Neural cell (in vitro differentiated cells): ENCODE results near the gene B3GALT6. TPM values are rescaled to one million over a fixed set of nuclear protein-coding genes. Genes with fewer than 3 reads are reported as not detected.

ENCODE experiments used
- H2AFZ ChIP-seq: fragments of 200-600, 300-800 bp; sonication (generic), shearing (Covaris generic); 2 replicates; pipeline ENCODE4 v1.6.0; 2014; ENCODE audit warnings: low read depth, mild to moderate bottlenecking, antibody characterized with exemption, low read length, moderate library complexity
- H3F3A ChIP-seq: fragments of 200-600 bp; shearing (Covaris generic); 2 replicates; pipeline ENCODE4 v1.6.1; 2016; ENCODE audit warnings: mild to moderate bottlenecking, moderate library complexity, mixed read lengths, antibody characterized with exemption, low read length; ENCODE audit not compliant: insufficient read depth, poor library complexity, severe bottlenecking
- H3K27ac ChIP-seq: fragments of 200-600, 300-800 bp; sonication (generic), shearing (Covaris generic); 2 replicates; pipeline ENCODE4 v1.5.1; 2014; ENCODE audit warnings: mild to moderate bottlenecking, low read length, moderate library complexity
- H3K27me3 ChIP-seq: fragments of 300-800, 200-600 bp; sonication (generic), shearing (Covaris generic); 2 replicates; pipeline ENCODE4 v1.6.0; 2014; ENCODE audit warnings: mild to moderate bottlenecking, low read depth, low read length, moderate library complexity; ENCODE audit not compliant: insufficient read depth
- H3K36me3 ChIP-seq: fragments of 300-800, 200-600 bp; sonication (generic), shearing (Covaris generic); 2 replicates; pipeline ENCODE4 v1.5.1; 2014; ENCODE audit warnings: mild to moderate bottlenecking, antibody characterized with exemption, low read length, moderate library complexity; ENCODE audit not compliant: insufficient read depth
- H3K4me2 ChIP-seq: fragments of 300-800, 200-600 bp; sonication (generic), shearing (Covaris generic); 2 replicates; pipeline ENCODE4 v1.6.0; 2014; ENCODE audit warnings: mild to moderate bottlenecking, low read length
- H3K4me3 ChIP-seq: fragments of 300-800, 200-600 bp; sonication (generic), shearing (Covaris generic); 2 replicates; pipeline ENCODE4 v1.5.1; 2014; ENCODE audit warnings: mild to moderate bottlenecking, low read length, moderate library complexity
- H3K79me2 ChIP-seq: fragments of 200-600 bp; shearing (Covaris generic); replicated peaks from 2 replicates; pipeline ENCODE4 v1.6.0; 2014; ENCODE audit warnings: mild to moderate bottlenecking, low read length, moderate library complexity; ENCODE audit not compliant: insufficient read depth
- H3K9ac ChIP-seq: fragments of 300-800, 200-600 bp; sonication (generic), shearing (Covaris generic); 2 replicates; pipeline ENCODE4 v1.6.1; 2016; ENCODE audit warnings: mild to moderate bottlenecking, low read length, mixed read lengths
- H3K9me2 ChIP-seq: fragments of 200-600 bp; shearing (Covaris generic); 2 replicates; pipeline ENCODE4 v1.6.1; 2016; ENCODE audit warnings: mild to moderate bottlenecking, low read length, mixed read lengths; ENCODE audit not compliant: insufficient read depth
- H3K9me3 ChIP-seq: fragments of 200-600, 300-800 bp; sonication (generic), shearing (Covaris generic); 2 replicates; pipeline ENCODE4 v1.6.1; 2016; ENCODE audit warnings: mild to moderate bottlenecking, mixed run types, low read length, moderate library complexity, mixed read lengths
- H4K20me1 ChIP-seq: fragments of 200-600 bp; shearing (Covaris generic); 2 replicates; pipeline ENCODE4 v1.6.1; 2016; ENCODE audit warnings: mild to moderate bottlenecking, mixed run types; ENCODE audit not compliant: insufficient read depth
- EP300 ChIP-seq: fragments of 450-650 bp; conservative IDR thresholded peaks from 2 replicates; pipeline ENCODE4 v1.6.1; 2014; ENCODE audit warnings: antibody characterized with exemption, mild to moderate bottlenecking, moderate library complexity; ENCODE audit not compliant: poor library complexity, severe bottlenecking
- EZH2 ChIP-seq: fragments of 200-600, 300-800 bp; shearing (Covaris generic), sonication (generic); IDR thresholded peaks from 2 replicates; pipeline ENCODE4 v1.6.1; 2014; ENCODE audit warnings: antibody characterized with exemption, low read length, borderline replicate concordance, mild to moderate bottlenecking; ENCODE audit not compliant: insufficient read depth, poor library complexity, severe bottlenecking
- MXI1 ChIP-seq: fragments of 450-650 bp; conservative IDR thresholded peaks from 2 replicates; pipeline ENCODE4 v1.6.1; 2014; ENCODE audit warnings: antibody characterized with exemption, mild to moderate bottlenecking; ENCODE audit not compliant: poor library complexity, severe bottlenecking
- POLR2AphosphoS5 ChIP-seq: IDR thresholded peaks from 2 replicates; pipeline ENCODE4 v1.6.1; 2012
- RAD21 ChIP-seq: fragments of 450-650 bp; conservative IDR thresholded peaks from 2 replicates; pipeline ENCODE4 v1.6.1; 2014; ENCODE audit warnings: antibody characterized with exemption, mild to moderate bottlenecking, moderate library complexity
- SMC3 ChIP-seq: fragments of 450-650 bp; conservative IDR thresholded peaks from 2 replicates; pipeline ENCODE4 v1.6.1; 2014; ENCODE audit warnings: antibody characterized with exemption, mild to moderate bottlenecking, moderate library complexity; ENCODE audit not compliant: poor library complexity
- TAF1 ChIP-seq: IDR thresholded peaks from 2 replicates; pipeline ENCODE4 v1.6.1; 2012; ENCODE audit warnings: low read depth
- polyA plus RNA-seq: library from polyadenylated mRNA; depleted of rRNA; stranded (reverse); fragments of >200 nt; gene quantifications from 2 replicates; pipeline ENCODE4 v1.2.3, GENCODE V29; 2014
- TF ChIP-seq, protein P1 (sequence below): IDR thresholded peaks from 2 replicates; pipeline ENCODE4 v1.6.1; 2012; ENCODE audit warnings: borderline replicate concordance
- TF ChIP-seq, protein P2 (sequence below): fragments of 450-650 bp; IDR thresholded peaks from 2 replicates; pipeline ENCODE4 v1.5.1; 2014; ENCODE audit warnings: antibody characterized with exemption, mild to moderate bottlenecking, moderate library complexity; ENCODE audit not compliant: poor library complexity, severe bottlenecking

B3GALT6 gene
- polyA plus RNA-seq, 1 donor from 2014 or later = 46.5 TPM

GRCh38 chr1:1183221-1183747 lies 48.8 kb upstream of the B3GALT6 start:
- Histone ChIP-seq H3K79me2 (no peaks in the 10 kb centered on the region), H3K4me3 (no peak overlapping the region), H3F3A (no peaks in the 10 kb centered on the region), H3K4me2 (no peak overlapping the region), H2AFZ (no peak overlapping the region), H3K9me3 (no peaks in the 10 kb centered on the region), H3K36me3 (no peaks in the 10 kb centered on the region), H4K20me1 (no peaks in the 10 kb centered on the region), H3K9me2 (no peaks in the 10 kb centered on the region), H3K27me3 (no peaks in the 10 kb centered on the region), H3K27ac (no peak overlapping the region), H3K9ac (no peak overlapping the region)
- no peak for TF ChIP-seq RAD21
- TF ChIP-seq TAF1 = no peak
- TF ChIP-seq POLR2AphosphoS5 = no peak
- TF ChIP-seq MXI1 = no peak
- TF ChIP-seq, protein P1, sequence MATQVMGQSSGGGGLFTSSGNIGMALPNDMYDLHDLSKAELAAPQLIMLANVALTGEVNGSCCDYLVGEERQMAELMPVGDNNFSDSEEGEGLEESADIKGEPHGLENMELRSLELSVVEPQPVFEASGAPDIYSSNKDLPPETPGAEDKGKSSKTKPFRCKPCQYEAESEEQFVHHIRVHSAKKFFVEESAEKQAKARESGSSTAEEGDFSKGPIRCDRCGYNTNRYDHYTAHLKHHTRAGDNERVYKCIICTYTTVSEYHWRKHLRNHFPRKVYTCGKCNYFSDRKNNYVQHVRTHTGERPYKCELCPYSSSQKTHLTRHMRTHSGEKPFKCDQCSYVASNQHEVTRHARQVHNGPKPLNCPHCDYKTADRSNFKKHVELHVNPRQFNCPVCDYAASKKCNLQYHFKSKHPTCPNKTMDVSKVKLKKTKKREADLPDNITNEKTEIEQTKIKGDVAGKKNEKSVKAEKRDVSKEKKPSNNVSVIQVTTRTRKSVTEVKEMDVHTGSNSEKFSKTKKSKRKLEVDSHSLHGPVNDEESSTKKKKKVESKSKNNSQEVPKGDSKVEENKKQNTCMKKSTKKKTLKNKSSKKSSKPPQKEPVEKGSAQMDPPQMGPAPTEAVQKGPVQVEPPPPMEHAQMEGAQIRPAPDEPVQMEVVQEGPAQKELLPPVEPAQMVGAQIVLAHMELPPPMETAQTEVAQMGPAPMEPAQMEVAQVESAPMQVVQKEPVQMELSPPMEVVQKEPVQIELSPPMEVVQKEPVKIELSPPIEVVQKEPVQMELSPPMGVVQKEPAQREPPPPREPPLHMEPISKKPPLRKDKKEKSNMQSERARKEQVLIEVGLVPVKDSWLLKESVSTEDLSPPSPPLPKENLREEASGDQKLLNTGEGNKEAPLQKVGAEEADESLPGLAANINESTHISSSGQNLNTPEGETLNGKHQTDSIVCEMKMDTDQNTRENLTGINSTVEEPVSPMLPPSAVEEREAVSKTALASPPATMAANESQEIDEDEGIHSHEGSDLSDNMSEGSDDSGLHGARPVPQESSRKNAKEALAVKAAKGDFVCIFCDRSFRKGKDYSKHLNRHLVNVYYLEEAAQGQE = no peak
- TF ChIP-seq SMC3 = no peak
- no peak for TF ChIP-seq EZH2
- no peak for TF ChIP-seq EP300
- TF ChIP-seq, protein P2, sequence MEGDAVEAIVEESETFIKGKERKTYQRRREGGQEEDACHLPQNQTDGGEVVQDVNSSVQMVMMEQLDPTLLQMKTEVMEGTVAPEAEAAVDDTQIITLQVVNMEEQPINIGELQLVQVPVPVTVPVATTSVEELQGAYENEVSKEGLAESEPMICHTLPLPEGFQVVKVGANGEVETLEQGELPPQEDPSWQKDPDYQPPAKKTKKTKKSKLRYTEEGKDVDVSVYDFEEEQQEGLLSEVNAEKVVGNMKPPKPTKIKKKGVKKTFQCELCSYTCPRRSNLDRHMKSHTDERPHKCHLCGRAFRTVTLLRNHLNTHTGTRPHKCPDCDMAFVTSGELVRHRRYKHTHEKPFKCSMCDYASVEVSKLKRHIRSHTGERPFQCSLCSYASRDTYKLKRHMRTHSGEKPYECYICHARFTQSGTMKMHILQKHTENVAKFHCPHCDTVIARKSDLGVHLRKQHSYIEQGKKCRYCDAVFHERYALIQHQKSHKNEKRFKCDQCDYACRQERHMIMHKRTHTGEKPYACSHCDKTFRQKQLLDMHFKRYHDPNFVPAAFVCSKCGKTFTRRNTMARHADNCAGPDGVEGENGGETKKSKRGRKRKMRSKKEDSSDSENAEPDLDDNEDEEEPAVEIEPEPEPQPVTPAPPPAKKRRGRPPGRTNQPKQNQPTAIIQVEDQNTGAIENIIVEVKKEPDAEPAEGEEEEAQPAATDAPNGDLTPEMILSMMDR = no peak

- no peak overlapping the region for H2AFZ ChIP-seq
- H3K79me2 ChIP-seq = no peaks in the 10 kb centered on the region
- no peaks in the 10 kb centered on the region for H3F3A ChIP-seq
- H3K9ac ChIP-seq = no peak overlapping the region
- no peaks in the 10 kb centered on the region for H3K9me2 ChIP-seq
- H3K4me2 ChIP-seq = no peak overlapping the region
- no peak overlapping the region for H3K27ac ChIP-seq
- H3K4me3 ChIP-seq = no peak overlapping the region
- no peaks in the 10 kb centered on the region for H3K27me3 ChIP-seq
- H4K20me1 ChIP-seq = no peaks in the 10 kb centered on the region
- TF ChIP-seq RAD21 = no peak
- TF ChIP-seq MXI1 = no peak
- no peak for TF ChIP-seq POLR2AphosphoS5
- no peak for TF ChIP-seq EP300
- TF ChIP-seq, protein P2 = no peak
- no peak for TF ChIP-seq EZH2
- no peak for TF ChIP-seq TAF1
- TF ChIP-seq, protein P1 = no peak
- no peak for TF ChIP-seq SMC3
- H3K36me3 ChIP-seq = no peaks in the 10 kb centered on the region
- no peaks in the 10 kb centered on the region for H3K9me3 ChIP-seq
These were observed 47.9 kb upstream of the B3GALT6 start for GRCh38 chr1:1183833-1184775.
